HG02610 (cell line): ENCODE data around the gene TRMT11.
"Not testable (repeated sequence)": the region's sequence is repeated elsewhere in the genome, so short reads cannot be mapped to it uniquely, and the experiment has no call there.

ENCODE experiments used
- ATAC-seq: cut with Tn5 transposase; IDR thresholded peaks from one replicate; pipeline ENCODE4 v1.9.1; 2021; ENCODE audit warnings: mild to moderate bottlenecking, moderate library complexity; ENCODE audit not compliant: unreplicated experiment

TRMT11 gene

GRCh38 chr6:125956506-125957390 is 29.6 kb upstream of the TRMT11 start, which contains the start of gene HINT3:
TSS of gene HINT3 (plus strand) at chr6:125956770. CDS start at chr6:125956978, 208 bp downstream.
- ATAC-seq: peak; percentile 92

GRCh38 chr6:125957391-125957693 is 29.0 kb upstream of the TRMT11 start:
- ATAC-seq: no peak

DNA sequence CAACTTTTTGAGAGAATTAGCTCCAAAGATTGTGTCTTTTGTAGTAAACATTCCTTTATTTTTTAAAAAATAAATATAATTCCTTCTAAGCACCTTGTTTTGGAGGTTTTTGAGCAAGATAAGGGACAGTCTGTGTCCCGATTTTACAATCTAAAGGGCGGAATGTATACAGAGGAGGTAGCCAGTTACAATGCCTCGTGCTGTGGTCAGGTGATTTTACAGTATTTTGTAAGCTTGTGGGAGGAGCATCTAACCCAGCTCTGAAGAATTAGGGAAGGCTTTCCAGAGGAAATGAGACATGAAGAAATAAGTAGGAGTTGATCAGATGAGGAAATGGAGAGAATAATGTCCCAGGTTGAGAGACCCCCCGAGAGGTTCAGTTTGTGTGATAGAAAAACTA is 28.5 kb upstream of the TRMT11 start:
- ATAC-seq: no peak

GRCh38 chr6:125959041-125959440 is 27.3 kb upstream of the TRMT11 start:
- no peak for ATAC-seq

DNA sequence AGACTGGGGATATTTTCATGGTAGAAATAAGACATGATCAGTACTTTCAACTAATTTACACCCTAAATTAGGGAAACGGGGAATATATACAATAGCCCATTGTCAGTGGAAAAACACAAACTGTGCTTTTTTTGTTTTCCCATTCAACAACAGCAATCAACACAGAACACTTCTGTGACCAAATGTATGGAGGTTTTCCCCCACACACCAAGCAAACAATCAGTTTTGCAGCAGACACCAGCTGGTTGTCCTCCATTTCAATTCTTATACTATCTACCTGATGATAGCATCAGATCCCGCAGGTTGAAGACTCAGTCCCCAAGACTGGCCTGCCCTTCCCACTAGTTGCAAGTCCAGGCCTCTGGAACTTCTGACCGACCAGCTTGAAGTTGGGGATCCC is 25.2 kb upstream of the TRMT11 start:
- no peak for ATAC-seq

GRCh38 chr6:125962900-125963497 is 23.3 kb upstream of the TRMT11 start:
- ATAC-seq: no peak

GRCh38 chr6:125963817-125964216 is 22.5 kb upstream of the TRMT11 start:
- no peak for ATAC-seq

GRCh38 chr6:125966569-125966968 is 19.8 kb upstream of the TRMT11 start:
- no peak for ATAC-seq

DNA sequence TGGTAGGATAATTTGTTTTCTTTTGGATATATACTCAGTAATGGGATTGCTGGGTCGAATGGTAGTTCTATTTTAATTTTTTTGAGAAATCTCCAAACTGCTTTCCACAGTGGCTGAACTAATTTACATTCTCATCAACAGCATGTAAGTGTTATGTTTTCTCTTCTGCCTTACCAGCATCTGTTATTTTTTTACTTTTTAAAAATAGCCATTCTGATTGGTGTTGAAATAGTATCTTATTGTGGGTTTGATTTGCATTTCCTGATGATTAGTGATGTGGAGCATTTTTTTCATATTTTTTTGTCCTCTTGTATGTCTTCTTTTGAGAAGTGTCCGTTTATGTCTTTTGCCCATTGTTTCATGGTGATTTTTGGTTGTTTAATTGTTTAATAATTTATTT is 17.8 kb upstream of the TRMT11 start:
- no peak for ATAC-seq

DNA sequence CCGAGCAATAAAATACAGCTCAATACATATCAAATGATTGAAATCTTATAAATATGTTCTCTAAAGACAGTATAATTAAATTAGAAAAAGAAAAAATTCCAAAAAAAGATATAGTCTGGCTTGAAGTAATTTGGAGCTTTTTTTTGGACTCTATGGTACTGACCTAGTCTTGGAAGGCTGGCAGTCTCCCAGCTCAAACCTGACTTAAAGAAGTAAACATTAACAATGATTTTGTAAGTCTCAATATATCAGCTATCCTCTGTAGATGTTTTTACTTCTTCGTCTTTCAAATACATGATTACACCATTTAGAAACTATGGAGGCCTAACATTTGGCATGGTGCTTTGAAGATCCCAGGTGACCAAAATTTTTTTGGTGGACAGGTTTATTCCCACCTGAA is 15.6 kb upstream of the TRMT11 start:
- ATAC-seq: no peak

GRCh38 chr6:125972478-125972877 is 13.9 kb upstream of the TRMT11 start:
- ATAC-seq: not testable (repeated sequence)

- ATAC-seq: peak; percentile 84
Observed at GRCh38 chr6:125974214-125974866, 12.0 kb upstream of the TRMT11 start.

DNA sequence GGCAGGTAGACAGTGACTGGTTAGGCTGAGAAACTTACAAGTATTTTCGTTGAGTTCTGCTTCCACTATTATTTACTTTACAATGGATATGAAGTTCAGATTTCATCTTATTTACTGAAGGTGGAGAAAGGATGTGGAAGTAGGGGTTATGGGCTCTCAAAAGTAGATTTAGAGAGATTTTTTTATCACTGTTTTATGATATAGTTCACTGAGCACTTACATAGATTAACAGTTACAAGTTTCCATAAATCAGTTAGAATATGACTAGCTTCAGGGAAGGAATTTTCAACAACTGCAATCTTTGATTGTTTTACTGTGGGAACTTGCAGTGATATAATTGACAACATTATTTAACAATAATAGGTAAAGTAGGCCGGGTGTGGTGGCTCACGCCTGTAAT is 7.2 kb upstream of the TRMT11 start:
- ATAC-seq: no peak

DNA sequence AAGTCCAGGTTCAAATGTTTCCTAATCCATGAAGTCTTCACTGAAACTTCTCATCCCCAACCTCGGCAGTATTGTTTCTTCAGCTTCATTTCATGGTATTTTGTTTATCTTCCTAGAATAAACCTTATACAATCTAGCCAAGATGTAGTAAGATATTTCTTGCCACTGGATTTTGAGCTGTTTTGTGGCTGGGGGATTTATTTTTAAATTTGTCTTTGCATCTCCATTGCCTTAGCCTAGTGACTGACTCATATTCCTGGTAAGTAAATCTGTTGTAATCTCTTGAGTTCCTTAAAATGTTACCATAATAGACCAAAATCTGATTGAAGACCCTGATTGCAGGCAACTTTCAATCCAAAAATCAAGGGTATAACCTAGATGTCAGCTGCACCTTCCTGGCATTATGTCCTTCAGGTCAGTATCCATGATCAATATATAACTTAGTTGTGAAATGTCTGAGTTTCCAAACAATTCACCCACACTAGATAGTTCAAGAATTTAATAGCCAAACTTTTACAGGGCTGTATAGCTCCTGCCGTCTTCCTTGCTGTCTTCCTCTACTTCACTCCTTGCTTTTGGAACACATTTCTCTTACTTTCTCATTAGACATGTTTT is 4.7 kb upstream of the TRMT11 start:
- no peak for ATAC-seq

DNA sequence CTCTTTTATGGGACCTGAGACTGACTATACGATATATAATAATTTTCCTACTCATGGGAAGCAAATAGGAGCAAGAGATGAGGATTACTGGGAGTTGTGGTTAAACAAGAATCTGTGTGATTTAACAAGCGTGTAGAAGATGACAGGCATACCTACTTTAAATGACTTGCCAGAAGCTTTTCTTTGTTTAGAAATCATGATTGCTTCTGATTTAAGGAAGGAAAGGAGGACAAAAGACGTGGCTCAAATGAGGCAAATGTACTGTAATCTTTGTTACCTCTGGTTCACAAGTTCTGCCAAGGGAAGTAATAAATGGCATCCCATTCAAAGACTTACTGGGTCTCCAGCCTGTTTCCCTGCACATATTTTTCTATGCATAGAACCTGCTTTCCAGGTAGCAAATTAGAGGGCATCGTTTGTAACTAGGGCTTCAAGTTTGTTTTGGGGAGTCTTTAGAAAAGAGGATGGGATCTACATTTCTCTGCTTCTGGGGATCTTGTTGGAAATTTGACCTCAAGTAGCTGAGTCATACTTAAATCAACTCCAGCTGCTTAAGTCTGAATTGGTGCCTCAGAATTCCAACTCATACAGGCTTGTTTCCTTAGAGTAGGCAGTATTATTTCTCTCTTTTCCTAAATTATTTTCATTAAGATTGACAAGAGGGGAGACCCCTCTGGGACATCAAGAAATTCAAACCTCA is 2.9 kb upstream of the TRMT11 start:
- ATAC-seq: no peak

- ATAC-seq: no peak
Observed at GRCh38 chr6:125984311-125984710, 2.0 kb upstream of the TRMT11 start.

- no peak for ATAC-seq
Observed at GRCh38 chr6:125985522-125985921, 818 bp upstream of the TRMT11 start.

- no peak for ATAC-seq
Observed at GRCh38 chr6:125985979-125986300, 400 bp upstream of the TRMT11 start.

- ATAC-seq: peak; percentile 23
Observed at GRCh38 chr6:125987026-125987617, 782 bp downstream of the TRMT11 start.

DNA sequence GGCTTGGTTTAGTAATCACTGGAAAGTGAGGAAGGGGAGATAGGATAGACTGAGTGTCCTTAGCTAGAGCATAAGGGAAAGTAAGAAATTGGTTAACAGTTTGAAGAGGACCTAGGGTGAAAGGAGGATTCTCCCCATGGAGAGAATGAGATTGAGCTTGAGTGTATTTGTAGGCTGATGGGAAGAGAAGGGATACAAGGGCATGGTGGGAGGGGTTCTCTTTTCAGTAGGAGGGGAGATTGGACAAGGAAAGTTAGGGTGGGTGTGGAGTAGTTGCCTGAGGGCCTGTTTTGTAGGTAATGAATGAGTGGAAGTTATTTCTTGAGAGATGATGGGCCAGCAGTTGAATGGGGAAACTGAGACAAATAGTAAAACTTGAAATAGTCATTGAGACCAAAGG is 1.9 kb downstream of the TRMT11 start:
- ATAC-seq: no peak

DNA sequence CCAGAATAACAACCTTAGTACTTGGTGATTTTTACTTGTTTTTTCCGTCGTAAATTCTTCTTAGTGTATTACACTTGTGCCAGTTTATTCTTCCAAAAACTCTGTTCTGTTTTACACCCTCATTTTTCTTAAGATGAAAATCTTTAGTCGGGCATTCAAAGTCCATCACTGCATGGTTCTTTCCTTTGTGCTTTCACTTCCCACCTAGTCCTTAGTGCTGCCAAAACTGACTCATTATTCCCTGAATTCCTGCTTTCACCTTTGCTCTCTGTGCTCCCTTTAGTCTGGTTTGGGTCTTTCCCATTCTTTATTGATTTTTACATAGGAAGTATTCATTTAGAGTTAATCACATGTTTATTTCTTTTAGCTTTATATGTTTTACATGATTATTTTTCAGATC is 3.3 kb downstream of the TRMT11 start:
- ATAC-seq: no peak
